Lower leg skin (tissue), 3 donors: ENCODE measurements around the gene WWTR1.

Experiments
- POLR2A ChIP-seq, 2 donors: fragments of 450-650 bp; IDR thresholded peaks; one replicate each; pipeline ENCODE4 v1.6.1; 2016 to 2017; ENCODE audit warnings: antibody characterized with exemption in 2 of 2, mild to moderate bottlenecking in 1 of 2, moderate library complexity in 1 of 2
- TF ChIP-seq, protein P1 (sequence below), 3 donors: fragments of 450-650 bp; IDR thresholded peaks; one replicate each; pipeline ENCODE4 v1.5.1; 2016; ENCODE audit warnings: antibody characterized with exemption in 3 of 3, mild to moderate bottlenecking in 3 of 3, moderate library complexity in 2 of 3

DNA sequence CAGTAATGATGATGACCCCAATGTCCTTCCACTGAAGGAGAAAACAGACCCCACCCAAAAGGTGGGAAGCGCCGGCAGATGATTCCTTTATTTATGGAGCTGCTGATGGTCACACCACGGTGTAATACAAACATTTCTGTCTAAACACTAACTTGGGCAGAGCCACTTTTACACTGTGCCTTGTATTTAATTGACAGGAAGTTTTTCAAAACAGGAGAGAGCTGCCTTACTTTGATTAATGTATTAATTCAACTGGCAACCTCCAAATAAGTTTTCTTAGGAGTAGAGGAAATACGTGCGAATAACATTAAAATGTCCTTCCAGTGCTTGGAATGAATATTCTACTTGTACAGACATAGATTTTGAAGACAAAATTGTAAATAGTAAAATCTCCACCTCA is 70.4 kb downstream of the WWTR1 start:
- TF ChIP-seq, protein P1, sequence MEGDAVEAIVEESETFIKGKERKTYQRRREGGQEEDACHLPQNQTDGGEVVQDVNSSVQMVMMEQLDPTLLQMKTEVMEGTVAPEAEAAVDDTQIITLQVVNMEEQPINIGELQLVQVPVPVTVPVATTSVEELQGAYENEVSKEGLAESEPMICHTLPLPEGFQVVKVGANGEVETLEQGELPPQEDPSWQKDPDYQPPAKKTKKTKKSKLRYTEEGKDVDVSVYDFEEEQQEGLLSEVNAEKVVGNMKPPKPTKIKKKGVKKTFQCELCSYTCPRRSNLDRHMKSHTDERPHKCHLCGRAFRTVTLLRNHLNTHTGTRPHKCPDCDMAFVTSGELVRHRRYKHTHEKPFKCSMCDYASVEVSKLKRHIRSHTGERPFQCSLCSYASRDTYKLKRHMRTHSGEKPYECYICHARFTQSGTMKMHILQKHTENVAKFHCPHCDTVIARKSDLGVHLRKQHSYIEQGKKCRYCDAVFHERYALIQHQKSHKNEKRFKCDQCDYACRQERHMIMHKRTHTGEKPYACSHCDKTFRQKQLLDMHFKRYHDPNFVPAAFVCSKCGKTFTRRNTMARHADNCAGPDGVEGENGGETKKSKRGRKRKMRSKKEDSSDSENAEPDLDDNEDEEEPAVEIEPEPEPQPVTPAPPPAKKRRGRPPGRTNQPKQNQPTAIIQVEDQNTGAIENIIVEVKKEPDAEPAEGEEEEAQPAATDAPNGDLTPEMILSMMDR (IDR thresholded peaks at IDR 0.05) = no peak
- TF ChIP-seq POLR2A (IDR thresholded peaks at IDR 0.05) = no peak
